NB4 (cell line): ENCODE measurements around the gene GATD1.

Experiments
- POLR2A ChIP-seq: IDR thresholded peaks from 2 replicates; pipeline ENCODE4 v1.6.1; 2011; ENCODE audit warnings: mild to moderate bottlenecking; ENCODE audit not compliant: insufficient read length; ENCODE audit errors: extremely low read depth
- TF ChIP-seq, protein P1 (sequence below): IDR thresholded peaks from one replicate; pipeline ENCODE4 v1.5.1; 2012; ENCODE audit warnings: low read depth, low read length

DNA sequence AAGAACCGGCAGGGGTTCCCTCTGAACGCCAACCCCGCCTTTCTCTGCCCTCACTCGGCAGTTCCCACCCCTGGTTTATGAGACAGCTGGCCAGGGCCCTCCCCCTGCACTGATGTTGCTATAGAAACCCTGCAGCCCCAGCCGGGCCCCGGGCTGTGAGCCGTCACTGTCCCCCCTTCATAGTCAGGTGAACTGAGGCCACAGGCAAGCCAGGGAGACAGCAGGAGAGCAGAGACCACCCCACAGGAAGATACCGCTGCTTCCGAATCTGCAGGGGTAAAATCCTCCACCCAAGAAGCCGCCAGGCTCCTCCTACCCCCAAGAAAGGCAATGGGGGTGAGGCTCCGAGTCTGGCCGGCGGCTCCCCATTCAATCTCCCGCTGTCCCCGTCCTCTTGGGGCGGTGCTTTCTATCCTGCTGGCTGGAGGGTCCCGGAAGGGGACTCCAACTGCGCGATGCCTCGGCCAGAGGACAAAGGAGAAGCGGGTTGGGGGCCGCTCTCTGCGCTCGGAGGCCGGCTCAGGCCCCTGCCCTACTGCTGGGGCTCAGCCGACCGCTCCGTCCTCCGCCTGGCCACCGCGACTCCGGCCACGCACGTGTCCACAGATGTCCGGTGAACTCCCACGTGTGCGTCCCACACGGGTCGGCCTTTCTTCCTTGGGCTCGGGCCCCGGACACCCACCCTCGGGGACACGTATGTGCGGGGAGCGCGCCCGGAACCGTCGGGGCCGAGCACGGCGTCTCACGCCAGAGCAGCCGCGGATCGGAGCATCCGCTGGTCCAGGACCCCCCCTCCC lies 20.2 kb upstream of the GATD1 start:
- TF ChIP-seq, protein P1, sequence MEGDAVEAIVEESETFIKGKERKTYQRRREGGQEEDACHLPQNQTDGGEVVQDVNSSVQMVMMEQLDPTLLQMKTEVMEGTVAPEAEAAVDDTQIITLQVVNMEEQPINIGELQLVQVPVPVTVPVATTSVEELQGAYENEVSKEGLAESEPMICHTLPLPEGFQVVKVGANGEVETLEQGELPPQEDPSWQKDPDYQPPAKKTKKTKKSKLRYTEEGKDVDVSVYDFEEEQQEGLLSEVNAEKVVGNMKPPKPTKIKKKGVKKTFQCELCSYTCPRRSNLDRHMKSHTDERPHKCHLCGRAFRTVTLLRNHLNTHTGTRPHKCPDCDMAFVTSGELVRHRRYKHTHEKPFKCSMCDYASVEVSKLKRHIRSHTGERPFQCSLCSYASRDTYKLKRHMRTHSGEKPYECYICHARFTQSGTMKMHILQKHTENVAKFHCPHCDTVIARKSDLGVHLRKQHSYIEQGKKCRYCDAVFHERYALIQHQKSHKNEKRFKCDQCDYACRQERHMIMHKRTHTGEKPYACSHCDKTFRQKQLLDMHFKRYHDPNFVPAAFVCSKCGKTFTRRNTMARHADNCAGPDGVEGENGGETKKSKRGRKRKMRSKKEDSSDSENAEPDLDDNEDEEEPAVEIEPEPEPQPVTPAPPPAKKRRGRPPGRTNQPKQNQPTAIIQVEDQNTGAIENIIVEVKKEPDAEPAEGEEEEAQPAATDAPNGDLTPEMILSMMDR: no peak
- peak; percentile 15 for TF ChIP-seq POLR2A
